Activated naive CD8-positive, alpha-beta T cell treated with anti-CD3 and anti-CD28 coated beads, Interleukin-2, amount 50 U/mL, for 24 hours (primary cell): ENCODE data around the gene ARGLU1.

Source experiments
- ATAC-seq: fragments of 150-1000 bp; cut with Tn5 transposase; one replicate; pipeline ENCODE4 v1.10.0; 2021
- DNase-seq: peaks from one replicate; pipeline ENCODE4 v3.0.0; 2021
- H3K27ac Mint-ChIP-seq: one replicate; pipeline ENCODE4 v1.8.0; 2021; ENCODE audit warnings: mild to moderate bottlenecking, mixed read lengths
- H3K27me3 Mint-ChIP-seq: one replicate; pipeline ENCODE4 v1.8.0; 2021; ENCODE audit warnings: mixed read lengths
- H3K36me3 Mint-ChIP-seq: one replicate; pipeline ENCODE4 v1.8.0; 2021; ENCODE audit warnings: low read depth, mixed read lengths
- H3K4me1 Mint-ChIP-seq: one replicate; pipeline ENCODE4 v1.8.0; 2021; ENCODE audit warnings: mixed read lengths
- H3K4me3 Mint-ChIP-seq: one replicate; pipeline ENCODE4 v1.8.0; 2021; ENCODE audit warnings: mild to moderate bottlenecking, moderate library complexity, mixed read lengths
- H3K9me3 Mint-ChIP-seq: one replicate; pipeline ENCODE4 v1.8.0; 2021; ENCODE audit warnings: mixed read lengths

The ARGLU1 gene

DNA sequence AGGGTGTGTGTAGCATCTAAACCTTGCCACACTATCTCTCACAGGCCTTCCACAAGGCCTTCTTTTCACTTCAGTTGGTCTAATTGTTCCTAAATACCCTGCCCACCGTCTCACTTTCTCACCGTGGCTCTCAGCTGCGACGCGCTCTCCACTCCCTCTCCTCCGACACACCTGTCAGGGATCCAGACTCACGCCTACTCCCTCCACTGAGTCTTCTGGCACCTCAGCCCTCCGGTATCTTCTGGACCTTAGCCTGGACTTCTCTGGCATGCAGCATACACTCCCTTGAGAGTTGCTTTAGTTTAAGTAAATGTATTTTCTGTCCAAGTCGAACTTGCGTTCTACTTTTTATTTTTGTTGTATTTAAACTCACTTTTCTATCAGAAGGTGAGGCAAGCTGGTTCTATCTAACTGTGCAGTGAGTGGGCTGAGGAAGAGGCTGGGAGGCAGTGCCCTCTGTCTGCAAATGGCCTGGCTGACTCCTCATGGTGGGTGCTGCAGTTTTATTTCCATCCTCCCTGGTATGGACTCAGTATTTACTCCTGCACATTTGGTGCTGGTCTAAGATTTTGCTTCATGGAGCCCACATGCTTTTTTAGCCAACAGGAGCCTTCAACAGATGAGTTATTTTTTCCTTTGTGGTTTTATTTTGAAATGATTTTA, 28.5 kb upstream of the ARGLU1 start:
- H3K27me3 Mint-ChIP-seq = peaks cover 21% of the 10 kb centered on the region
- H3K9me3 Mint-ChIP-seq = no peaks in the 10 kb centered on the region
- H3K4me1 Mint-ChIP-seq = peaks cover 17% of the 10 kb centered on the region
- no peak overlapping the region for H3K4me3 Mint-ChIP-seq
- H3K36me3 Mint-ChIP-seq = no peaks in the 10 kb centered on the region
- no peak for ATAC-seq
- H3K27ac Mint-ChIP-seq = no peak overlapping the region
- no peak for DNase-seq

DNA sequence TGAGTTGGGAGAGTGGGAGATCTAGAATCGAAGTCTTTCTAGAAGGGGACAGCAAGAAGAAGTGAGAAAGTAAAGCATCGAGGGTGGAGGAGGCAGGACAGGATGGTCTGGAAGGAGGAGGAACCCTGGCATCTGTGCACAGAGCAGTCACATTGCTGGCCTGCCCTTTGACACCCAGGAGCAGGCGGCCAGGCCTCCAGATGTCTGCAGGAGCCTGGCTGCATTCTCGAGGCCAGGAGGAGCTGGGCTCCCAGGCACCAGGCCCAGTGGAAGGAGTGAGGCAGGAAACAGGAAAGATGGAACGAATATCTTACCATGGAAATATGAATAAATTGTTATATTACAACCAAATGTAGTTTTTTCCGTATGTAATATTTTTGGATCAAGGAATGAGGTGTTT, 27.7 kb upstream of the ARGLU1 start:
- DNase-seq = no peak
- H3K9me3 Mint-ChIP-seq = no peaks in the 10 kb centered on the region
- no peak overlapping the region for H3K4me3 Mint-ChIP-seq
- peaks cover 22% of the 10 kb centered on the region for H3K27me3 Mint-ChIP-seq
- H3K27ac Mint-ChIP-seq = no peak overlapping the region
- H3K4me1 Mint-ChIP-seq = peaks cover 14% of the 10 kb centered on the region
- no peak for ATAC-seq
- H3K36me3 Mint-ChIP-seq = no peaks in the 10 kb centered on the region

DNA sequence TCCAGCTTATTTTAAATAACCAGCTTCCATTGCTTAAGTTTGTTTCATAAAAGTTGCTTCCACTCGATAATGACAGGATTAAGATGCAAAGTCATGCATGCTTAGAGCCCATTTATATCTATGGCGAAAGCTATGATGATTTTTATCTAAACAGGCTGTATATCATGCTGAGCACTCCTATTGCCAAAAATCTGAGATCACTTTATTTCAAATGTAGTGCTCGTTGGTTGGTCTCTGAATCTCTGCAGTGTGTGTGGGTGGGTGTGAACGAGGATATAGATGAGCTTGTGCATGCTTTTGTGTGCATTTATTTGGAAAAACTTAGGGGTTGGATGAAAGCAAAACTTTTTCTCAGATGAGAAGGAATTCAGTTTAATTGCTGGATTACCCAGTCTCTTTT, 27.0 kb upstream of the ARGLU1 start:
- no peak overlapping the region for H3K27ac Mint-ChIP-seq
- no peak for DNase-seq
- no peak for ATAC-seq
- peaks cover 22% of the 10 kb centered on the region for H3K27me3 Mint-ChIP-seq
- no peak overlapping the region for H3K4me3 Mint-ChIP-seq
- no peaks in the 10 kb centered on the region for H3K36me3 Mint-ChIP-seq
- H3K9me3 Mint-ChIP-seq = no peaks in the 10 kb centered on the region
- peaks cover 7% of the 10 kb centered on the region for H3K4me1 Mint-ChIP-seq

- DNase-seq = no peak
- peaks cover 4% of the 10 kb centered on the region for H3K9me3 Mint-ChIP-seq
- H3K27ac Mint-ChIP-seq = no peak overlapping the region
- H3K36me3 Mint-ChIP-seq = no peaks in the 10 kb centered on the region
- no peak overlapping the region for H3K4me3 Mint-ChIP-seq
- no peaks in the 10 kb centered on the region for H3K4me1 Mint-ChIP-seq
- ATAC-seq = no peak
- peaks cover 24% of the 10 kb centered on the region for H3K27me3 Mint-ChIP-seq
Measured at GRCh38 chr13:106593132-106593531, 25.2 kb upstream of the ARGLU1 start.

DNA sequence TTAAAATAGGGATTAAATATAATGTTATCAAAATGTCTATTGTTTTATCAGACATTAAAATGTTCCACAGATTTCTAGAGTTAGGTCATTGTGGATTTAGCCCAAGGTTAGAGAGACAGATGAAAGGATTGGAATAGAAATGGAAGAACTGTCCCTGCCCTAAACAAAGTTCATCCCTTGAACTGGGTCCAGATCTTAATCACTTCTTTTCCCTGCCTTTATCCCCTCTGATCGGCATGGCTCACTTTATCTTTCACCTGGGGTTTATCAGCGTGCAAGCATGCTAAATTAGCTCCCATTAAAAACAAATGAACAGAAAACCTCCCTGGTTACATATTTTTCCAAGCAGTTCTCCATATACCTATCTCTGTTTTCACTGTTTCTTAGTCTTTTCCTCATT, 23.4 kb upstream of the ARGLU1 start:
- peaks cover 14% of the 10 kb centered on the region for H3K9me3 Mint-ChIP-seq
- ATAC-seq = no peak
- H3K27me3 Mint-ChIP-seq = peaks cover 24% of the 10 kb centered on the region
- H3K4me3 Mint-ChIP-seq = no peak overlapping the region
- no peaks in the 10 kb centered on the region for H3K4me1 Mint-ChIP-seq
- no peak overlapping the region for H3K27ac Mint-ChIP-seq
- H3K36me3 Mint-ChIP-seq = peaks cover 2% of the 10 kb centered on the region
- no peak for DNase-seq

- no peak for ATAC-seq
- peaks cover 24% of the 10 kb centered on the region for H3K9me3 Mint-ChIP-seq
- no peaks in the 10 kb centered on the region for H3K4me1 Mint-ChIP-seq
- H3K4me3 Mint-ChIP-seq = no peak overlapping the region
- peaks cover 19% of the 10 kb centered on the region for H3K27me3 Mint-ChIP-seq
- no peak overlapping the region for H3K27ac Mint-ChIP-seq
- no peak for DNase-seq
- peaks cover 2% of the 10 kb centered on the region for H3K36me3 Mint-ChIP-seq
Measured at GRCh38 chr13:106589716-106590115, 21.8 kb upstream of the ARGLU1 start.

DNA sequence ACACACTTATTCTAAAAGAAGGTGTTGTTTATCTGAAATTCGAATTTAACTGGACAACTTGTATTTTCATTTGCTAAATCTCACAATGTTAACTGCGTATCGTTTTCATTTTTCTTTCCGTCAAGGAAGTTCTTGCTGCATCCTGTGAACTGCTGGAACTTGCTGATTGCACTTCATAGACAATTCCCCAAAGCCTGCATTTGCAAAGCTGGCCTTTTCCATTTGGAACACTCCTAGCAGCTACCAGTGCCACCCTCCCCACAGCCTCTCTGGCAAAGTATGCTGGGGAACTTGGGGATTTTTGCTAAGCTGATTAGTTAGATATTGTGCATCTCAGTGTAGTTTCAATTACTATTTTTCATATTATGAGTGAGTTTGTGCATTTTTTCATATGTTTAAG, 20.4 kb upstream of the ARGLU1 start:
- Mint-ChIP-seq H3K27ac (no peak overlapping the region), H3K4me3 (no peak overlapping the region), H3K9me3 (peaks cover 29% of the 10 kb centered on the region), H3K4me1 (no peaks in the 10 kb centered on the region), H3K27me3 (peaks cover 19% of the 10 kb centered on the region), H3K36me3 (peaks cover 2% of the 10 kb centered on the region)
- ATAC-seq = no peak
- no peak for DNase-seq

DNA sequence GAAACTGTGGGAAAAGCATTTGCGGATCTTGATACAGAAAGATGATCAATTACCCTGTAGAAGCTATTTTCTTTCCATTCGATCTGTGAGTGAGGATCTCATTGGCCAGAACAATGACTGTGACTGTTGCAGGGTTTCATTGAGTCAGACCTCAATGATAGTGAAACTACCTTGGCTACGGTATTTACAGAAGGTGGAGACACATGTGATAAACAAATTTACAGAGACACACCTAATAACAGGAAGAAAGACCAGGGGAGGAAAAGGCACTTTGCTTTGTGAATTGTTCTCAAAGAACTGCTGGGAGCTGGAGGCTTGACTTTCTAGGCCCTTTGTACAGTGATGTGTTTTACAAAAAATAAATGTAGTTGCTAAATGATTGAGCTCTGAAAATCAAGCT, 19.9 kb upstream of the ARGLU1 start:
- H3K9me3 Mint-ChIP-seq = peaks cover 29% of the 10 kb centered on the region
- ATAC-seq (no peak), DNase-seq (no peak)
- H3K4me3 Mint-ChIP-seq = no peak overlapping the region
- peaks cover 13% of the 10 kb centered on the region for H3K27me3 Mint-ChIP-seq
- H3K27ac Mint-ChIP-seq = no peak overlapping the region
- H3K36me3 Mint-ChIP-seq = peaks cover 2% of the 10 kb centered on the region
- no peaks in the 10 kb centered on the region for H3K4me1 Mint-ChIP-seq

- Mint-ChIP-seq H3K9me3 (peaks cover 29% of the 10 kb centered on the region), H3K27me3 (peaks cover 5% of the 10 kb centered on the region), H3K36me3 (peaks cover 2% of the 10 kb centered on the region), H3K4me3 (no peak overlapping the region), H3K27ac (no peak overlapping the region), H3K4me1 (no peaks in the 10 kb centered on the region)
- no peak for ATAC-seq
- DNase-seq = no peak
Measured at GRCh38 chr13:106586648-106587166, 18.8 kb upstream of the ARGLU1 start.

- DNase-seq (no peak), ATAC-seq (no peak)
- Mint-ChIP-seq H3K27me3 (no peaks in the 10 kb centered on the region), H3K9me3 (peaks cover 13% of the 10 kb centered on the region), H3K27ac (no peak overlapping the region), H3K36me3 (no peaks in the 10 kb centered on the region), H3K4me3 (no peak overlapping the region), H3K4me1 (no peaks in the 10 kb centered on the region)
Measured at GRCh38 chr13:106581225-106581624, 13.3 kb upstream of the ARGLU1 start.

DNA sequence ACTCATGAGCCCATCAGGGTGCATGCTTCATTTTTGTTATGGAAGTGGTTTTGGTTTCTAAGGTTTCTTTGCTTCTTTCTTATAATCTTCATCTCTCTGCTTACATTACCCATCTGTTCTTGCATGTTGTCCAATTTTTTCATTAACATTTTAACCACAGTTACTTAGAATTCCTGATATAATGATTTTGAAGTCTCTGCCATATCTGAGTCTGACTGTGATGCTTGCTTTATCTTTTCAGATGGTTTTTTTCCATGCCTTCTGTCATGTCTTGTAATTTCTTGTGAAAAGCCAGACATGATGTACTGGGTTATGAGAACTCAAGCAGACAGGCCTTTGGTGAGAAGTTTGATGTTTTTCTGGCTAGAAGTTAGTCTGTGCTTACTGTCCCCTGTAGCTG, 8.0 kb upstream of the ARGLU1 start:
- no peak for DNase-seq
- ATAC-seq = no peak
- Mint-ChIP-seq H3K27me3 (no peaks in the 10 kb centered on the region), H3K4me3 (no peak overlapping the region), H3K27ac (no peak overlapping the region), H3K9me3 (no peaks in the 10 kb centered on the region), H3K4me1 (no peaks in the 10 kb centered on the region), H3K36me3 (peaks cover 7% of the 10 kb centered on the region)

- H3K36me3 Mint-ChIP-seq = peaks cover 7% of the 10 kb centered on the region
- H3K4me1 Mint-ChIP-seq = peaks cover 17% of the 10 kb centered on the region
- ATAC-seq (no peak), DNase-seq (no peak)
- H3K27me3 Mint-ChIP-seq = no peaks in the 10 kb centered on the region
- H3K4me3 Mint-ChIP-seq = no peak overlapping the region
- H3K9me3 Mint-ChIP-seq = no peaks in the 10 kb centered on the region
- no peak overlapping the region for H3K27ac Mint-ChIP-seq
Measured at GRCh38 chr13:106573868-106574267, 5.9 kb upstream of the ARGLU1 start.

DNA sequence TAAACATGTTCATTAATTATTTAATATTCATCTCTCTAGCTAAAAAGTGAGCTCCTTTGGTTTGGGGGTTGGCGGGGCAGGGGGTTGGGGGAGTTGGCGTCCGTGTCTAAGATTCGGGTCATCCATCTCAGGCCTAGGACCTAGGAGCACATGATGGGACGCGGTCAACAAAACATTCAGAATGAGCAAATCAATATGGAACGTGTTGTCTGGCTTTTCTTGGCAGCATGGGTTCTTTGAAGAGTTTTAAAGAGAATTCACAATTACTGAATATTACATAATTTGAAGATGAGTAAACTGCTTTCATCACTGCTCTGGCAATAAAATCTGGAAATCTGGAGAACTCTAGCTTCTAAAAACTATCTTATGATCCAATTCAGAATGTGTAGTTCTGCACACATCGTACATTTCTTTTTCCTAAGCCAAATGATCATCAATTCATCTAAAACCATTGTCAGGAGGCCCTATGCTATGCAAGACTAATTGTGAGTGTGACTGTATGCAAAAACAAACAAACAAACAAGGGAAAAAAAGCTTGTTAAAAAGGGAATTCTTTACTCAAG, 5.4 kb upstream of the ARGLU1 start:
- DNase-seq (no peak), ATAC-seq (no peak)
- H3K4me1 Mint-ChIP-seq = peaks cover 21% of the 10 kb centered on the region
- H3K36me3 Mint-ChIP-seq = peaks cover 7% of the 10 kb centered on the region
- H3K27me3 Mint-ChIP-seq = no peaks in the 10 kb centered on the region
- no peak overlapping the region for H3K4me3 Mint-ChIP-seq
- no peak overlapping the region for H3K27ac Mint-ChIP-seq
- no peaks in the 10 kb centered on the region for H3K9me3 Mint-ChIP-seq

DNA sequence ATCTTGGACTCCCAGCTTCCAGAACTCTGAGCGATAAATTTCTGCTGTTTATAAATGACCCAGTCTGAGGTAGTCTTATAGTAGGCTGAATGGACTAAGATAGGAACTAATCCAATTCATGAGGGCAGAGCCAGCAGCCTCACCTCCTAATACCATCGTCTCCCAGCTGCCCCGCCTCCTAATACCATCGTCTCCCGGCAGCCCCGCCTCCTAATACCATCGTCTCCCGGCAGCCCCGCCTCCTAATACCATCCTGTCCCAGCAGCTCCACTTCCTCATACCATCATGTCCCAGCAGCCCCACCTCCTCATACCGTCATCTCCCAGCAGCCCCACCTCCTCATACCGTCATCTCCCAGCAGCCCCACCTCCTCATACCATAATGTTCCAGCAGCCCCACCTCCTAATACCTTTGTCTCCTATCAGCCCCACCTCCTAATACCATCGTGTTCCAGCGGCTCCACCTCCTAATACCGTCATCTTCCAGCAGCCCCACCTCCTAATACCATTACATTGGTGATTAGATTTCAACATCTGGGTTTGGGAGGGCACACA, 2.4 kb upstream of the ARGLU1 start:
- DNase-seq = peak; percentile 45

More for the DNA sequence above, 2.4 kb upstream of the ARGLU1 start:
- ATAC-seq = peak; percentile 17
- Mint-ChIP-seq H3K9me3 (no peaks in the 10 kb centered on the region), H3K4me1 (peaks cover 37% of the 10 kb centered on the region), H3K36me3 (peaks cover 21% of the 10 kb centered on the region), H3K27ac (no peak overlapping the region), H3K4me3 (no peak overlapping the region), H3K27me3 (no peaks in the 10 kb centered on the region)
